NCI-H1048 (cell line): ENCODE measurements around the gene HRAS.

Source experiments
- DNase-seq: peaks from one replicate; lab custom pipeline; 2025; lab: John Stamatoyannopoulos, UW

HRAS gene

DNA sequence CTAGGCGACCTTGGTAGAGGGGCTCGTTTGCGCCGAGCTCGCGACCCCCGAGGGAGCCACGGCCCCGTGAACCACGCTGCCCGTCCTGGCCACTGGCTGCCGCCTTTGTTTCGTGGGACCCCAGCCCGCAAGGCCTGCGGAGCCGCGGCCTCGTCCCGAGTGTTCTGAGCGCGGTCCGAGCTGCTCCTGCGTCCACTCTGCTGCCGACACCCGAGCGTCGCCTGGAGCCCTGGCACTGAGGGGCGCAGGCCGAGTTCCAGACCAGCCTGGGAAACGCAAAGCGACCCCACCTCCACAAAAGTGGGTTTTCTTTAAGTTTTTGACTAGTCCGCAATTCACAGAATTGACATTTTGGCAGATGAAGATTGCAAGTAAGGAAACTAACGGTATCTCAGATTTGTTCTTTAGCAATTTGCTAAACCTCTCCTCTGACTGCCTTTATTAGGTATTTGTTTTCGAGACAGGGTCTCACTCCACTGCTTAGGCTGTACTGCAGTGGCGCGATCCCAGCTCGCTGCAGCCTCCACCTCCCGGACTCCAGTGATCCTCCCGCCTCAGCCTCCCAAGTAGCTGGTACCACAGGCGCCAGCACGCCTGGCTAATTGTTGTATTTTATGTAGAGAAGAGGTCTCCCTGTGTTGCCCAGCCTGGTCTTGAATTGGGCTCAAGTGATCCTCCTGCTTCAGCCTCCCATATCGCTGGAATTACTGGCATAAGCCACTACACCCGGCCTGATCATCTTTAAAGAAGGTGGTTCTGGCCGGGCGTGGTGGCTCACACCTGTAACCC lies 27.5 kb downstream of the HRAS start:
- no peak for DNase-seq

DNA sequence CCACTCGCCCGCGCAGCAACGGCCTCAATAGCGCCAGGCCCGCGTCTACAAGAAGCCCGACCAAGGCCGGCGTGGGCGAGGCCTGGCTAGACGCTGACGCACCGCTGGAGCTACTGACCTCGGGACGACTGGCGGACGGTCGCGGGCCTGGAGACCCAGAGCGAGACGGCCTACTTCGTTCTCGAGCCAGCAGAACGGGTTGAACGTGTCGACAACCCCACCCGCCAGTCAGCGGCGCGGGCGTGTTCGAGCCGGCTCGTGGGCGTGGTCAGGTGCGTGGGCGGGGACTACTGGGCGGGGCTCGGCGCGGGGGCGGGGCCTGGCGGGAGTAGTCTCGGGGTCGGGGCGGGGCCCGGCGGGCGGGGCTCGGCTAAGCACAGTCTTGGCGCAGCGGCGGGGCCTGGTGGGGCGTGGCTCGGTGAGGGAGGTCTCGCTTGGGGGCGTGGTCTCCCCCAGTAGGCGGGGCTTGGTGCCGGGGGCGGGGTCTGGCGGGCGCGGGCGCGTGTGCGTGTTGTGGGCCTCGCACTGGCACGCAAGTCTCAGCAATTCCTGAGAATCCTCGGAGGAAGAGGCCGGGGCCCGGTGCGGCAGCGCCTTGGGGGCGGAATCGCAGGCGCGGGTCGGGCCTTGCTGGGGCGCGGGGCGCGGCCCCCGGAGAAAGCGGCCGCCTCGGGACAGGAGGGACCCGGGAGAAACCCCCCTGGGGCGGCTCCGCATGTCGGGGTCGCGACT lies 28.2 kb downstream of the HRAS start, which contains the start of gene RNH1:
Gene RNH1, minus strand, starts transcription at position 248 of the 732 bp plus-strand sequence. CDS start 5,080 bp downstream, outside the sequence.
- DNase-seq, result peak; percentile 74

DNA sequence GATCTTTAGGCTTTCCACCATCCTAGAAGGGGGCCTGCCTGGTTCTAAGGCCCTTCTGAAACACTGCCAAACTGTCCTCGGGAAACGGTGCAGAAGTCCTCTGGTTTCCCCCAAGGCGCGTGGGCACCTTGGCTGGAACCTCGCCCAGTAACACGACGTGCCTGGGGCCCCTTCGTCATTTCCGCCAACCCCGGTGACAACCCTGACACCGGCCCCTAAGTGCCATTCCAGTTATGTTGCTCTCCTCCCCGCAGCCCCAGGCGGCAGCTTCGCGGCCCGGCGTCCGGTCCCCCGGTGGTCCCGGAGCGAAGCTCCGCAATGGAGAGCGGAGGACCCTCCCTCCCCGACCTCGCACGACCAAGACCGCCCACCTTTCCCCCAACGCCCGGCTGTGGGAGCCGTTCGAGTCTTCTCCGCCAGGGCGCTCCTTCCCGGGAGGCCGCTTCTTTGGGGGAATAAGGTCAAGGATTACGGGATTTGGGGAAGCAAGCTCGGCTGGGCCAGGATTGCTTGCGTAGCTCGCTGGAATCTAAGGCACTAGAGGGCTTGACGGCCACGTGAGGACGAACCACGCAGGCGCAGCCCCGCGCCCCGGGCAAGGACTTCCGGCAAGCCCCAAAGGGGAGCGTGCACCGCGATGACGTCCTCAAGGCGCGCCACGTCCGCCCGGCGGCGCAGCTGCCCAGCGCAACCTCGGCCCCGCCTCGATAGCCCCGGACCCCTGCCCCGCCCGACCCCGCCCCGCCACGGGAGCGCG lies 29.0 kb downstream of the HRAS start:
- DNase-seq, result peak; percentile 96

DNA sequence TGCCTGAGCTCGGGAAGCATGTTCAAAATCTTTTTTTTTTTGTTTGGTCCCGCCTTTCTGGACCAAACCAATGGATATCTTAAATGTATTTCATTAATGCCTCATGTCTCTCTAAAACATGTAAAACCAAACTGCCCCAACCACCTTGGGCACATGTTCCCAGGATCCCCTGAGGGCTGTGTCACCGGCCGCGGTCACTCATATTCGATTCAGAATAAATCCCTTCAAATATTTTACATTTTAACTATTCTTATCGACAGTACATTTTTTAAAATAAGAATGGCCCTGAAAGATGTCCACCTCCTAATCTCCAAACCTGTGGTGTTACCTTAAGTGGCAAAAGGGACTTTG lies 30.4 kb downstream of the HRAS start:
- DNase-seq, result no peak

DNA sequence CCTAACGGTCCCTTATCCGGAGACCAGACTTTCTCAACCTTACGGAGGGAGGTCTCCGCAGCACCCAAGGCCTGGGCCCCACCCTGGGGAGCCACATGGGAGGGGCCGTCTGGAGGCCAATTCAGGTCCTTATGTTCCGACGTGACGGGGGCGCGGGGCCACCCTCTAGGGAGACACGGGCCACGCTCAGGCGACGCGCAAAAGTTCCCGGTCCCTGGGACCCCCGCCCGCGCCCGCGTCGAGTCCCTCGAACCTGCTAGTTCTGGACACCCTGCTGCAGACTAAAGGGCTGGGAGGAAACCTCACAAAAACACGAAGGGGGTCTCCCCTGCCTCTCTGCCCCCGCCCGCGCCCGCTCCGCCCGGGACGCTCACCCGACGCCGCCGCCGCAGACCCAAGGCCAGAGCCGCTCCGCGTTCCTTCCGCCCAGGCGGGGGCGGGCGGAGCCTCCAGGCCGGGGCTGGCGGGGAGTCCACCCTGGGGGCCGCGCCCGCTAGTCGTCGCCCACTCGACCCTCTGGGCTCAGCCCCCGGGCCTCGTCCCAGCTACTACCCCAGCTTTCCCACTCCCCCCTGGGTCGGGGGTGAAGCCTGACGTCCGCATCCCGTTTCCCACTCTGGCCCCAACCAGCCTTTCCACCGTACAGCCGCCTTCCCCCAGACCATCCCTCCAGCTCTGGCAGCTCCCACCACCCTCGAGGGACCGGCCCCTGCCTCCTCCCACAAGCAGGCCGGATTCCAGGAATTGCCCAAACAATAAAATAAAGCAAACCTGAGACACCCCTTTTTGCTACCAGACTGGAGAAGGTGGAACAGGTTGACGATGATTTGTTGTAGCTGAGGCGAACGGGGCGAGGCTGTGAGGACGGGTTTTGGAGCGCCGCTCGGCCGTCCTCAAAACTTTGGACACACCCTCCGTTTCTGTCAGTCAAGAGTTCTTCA lies 31.1 kb downstream of the HRAS start:
- DNase-seq, result no peak

DNA sequence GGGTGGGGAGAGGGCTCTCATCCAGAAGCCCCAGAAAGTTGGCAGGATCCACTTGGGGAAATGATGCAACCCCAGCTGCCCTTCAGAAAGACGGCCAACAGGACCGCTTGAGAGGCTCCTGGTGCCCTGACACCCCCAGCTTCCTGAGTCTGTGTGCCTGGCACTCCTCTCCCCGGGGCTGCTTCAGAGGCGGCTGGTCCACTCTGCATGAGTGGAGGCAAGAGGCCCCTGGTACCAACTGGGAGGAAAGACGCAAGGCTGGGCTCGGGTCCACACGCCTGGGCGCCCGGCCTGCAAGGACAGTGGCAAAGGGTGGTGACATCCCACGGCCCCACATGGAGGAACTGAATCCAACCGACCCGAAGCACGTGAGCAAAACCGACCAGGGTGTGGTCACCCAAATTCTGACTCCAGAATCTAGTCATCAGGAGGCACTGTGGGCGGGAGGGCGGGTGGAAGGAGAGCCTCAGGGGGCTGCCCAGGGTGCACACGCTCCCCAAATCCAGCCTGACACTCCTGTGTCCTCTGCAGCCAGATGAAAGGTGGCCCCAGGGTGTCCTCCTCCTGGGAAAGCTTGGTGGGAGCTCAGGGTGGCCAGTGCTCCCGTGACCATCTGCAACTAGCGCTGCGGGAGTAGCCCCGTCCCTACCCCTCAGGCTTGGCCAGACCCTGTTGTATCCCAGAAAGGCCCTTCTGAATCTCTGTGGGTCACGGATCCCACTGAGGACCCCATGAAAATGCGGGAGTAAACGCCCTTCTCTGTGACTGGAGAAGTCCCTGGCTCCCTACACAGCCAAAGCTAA lies 32.0 kb downstream of the HRAS start:
- no peak for DNase-seq

DNA sequence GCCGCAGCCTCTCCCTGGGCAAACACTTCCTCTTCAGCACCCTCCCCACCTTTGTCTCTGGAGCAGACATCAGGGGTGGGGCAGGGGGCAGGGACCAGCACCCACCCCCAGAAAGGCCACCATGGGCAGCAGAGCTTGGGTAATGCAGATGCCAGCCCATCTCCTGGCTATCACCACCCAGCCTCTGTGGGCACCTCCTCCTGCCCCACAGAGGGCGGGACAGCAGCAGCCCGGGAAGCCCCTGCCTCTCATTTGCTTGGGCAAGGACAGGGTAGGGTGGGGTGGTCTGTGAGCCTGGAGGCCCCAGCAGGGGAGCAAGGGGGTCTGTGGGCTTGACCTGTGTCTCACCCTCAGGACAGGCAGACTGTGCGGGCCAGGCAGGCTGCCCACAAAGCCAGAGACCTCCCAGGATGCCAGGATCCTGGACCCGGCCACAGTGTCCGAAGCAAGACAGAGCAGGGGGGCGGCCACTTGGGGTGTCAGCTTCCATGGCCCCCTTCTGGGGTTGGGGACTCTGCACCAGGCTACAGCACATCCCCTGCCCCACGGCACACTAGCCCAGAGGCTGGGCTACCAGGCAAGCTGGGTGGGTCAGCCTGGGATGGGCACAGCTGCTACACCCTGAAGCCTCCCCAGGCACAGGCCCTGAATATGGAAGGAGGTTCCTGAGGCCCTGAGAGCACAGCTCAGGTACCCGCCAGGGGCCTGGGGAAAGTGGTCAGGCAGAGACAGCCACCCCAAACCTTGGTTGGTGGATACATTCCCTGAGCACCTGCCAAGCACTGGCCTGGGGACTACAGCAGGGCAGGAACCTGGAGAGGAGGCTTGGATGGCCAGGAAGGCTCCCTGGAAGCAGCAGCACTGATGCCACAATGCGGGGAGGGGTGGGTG lies 32.8 kb downstream of the HRAS start:
- DNase-seq, result no peak

DNA sequence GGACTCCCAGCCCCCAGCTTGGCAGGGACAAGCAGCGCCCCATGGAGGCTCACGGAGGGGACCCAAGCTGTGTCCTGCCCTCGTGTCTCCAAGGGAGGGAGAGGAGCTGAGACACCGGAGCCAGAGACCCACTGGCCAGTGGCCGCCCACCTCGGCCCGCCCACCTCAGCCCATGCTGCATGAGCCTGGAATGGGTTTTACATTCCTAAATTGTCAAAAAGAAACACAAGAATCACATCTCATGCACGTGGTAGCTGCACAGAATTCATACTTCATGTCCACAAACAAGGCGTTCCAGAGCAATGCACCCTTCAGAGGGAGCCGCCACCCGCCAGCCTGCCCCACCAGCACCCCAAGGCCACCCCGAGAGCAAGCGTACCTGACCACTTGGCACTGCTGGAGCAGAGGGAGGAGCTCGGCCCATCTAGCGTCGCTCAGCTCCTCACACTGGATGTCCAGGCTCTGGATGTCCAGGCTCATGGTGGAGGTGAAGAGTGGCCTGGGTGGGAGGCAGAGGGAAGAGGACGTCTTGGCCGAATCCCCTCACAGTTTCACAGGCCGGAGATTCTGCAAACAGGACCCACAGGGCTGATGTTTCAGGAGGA lies 33.6 kb downstream of the HRAS start:
- DNase-seq, result no peak

DNA sequence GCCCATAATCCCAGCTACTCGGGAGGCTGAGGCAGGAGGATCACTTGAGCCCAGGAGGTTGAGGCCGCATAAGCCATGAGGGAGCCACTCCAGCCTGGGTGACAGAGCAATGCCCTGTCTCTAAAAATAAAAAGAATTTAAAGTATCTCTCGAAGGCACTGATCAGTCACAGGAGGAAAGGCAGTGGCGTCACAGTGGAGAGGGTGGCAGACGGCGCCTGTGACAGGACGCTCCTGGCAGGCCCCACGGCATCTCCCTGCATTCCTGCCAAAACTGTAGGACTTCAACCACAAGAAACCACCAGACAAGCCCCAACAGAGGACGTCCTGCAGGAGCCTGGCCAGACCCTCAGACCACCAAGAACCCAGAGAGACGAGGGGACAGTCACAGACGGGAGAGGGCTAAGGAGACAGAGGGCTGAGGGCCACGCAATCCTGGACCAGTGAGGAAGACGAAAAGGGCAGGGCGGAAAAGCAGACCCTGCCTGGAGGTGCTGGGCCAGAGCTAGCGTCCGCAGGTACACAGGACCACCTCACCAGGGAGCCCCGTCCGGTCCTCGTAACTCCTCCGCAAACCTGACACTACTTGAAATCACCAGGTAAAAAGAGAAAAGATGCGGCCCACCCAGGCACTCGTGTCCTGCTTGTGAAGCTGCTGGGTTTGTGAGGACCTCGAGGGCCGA lies 34.2 kb downstream of the HRAS start:
- no peak for DNase-seq

DNA sequence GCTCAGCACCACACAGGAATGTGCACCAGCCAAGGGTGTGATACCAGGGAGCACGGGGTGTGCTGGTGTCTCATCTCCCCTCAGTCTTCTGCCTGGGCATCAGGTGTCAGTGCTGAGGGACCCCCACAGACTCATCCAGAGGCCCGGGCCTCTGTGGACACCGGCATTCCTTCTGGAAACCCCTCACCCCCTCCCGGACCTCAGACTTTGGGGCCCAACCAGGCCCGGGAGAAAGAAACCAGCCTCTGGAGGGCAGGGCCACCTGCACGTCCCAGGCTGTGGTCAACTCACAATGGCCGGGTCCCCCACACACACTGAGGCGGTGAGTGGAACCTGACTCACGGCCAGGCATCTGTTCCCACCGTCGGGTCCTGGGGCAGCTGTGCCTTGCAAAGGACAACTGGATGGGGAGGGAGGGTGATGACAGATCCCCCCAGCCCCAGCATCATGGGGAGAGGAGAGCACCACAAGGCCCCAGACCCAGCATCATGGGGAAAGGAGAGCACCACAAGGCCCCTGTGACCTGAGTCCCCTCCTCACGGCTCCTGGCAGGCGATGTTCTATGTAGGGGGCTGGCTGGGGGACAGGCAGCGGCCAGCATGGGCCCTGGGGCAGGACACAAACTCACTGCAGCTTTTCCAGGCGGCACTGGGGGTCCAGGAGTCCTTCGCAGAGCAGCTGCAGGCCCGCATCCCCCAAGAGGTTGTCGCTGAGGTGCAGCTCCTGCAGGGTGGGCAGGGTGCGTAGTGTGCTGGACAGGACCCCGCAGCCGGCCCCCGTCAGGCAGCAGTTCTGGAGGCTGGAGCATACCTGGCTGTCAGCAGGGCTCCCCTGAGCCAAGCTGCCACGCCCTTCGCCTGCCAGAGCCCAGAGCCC lies 35.9 kb downstream of the HRAS start:
- DNase-seq, result no peak

DNA sequence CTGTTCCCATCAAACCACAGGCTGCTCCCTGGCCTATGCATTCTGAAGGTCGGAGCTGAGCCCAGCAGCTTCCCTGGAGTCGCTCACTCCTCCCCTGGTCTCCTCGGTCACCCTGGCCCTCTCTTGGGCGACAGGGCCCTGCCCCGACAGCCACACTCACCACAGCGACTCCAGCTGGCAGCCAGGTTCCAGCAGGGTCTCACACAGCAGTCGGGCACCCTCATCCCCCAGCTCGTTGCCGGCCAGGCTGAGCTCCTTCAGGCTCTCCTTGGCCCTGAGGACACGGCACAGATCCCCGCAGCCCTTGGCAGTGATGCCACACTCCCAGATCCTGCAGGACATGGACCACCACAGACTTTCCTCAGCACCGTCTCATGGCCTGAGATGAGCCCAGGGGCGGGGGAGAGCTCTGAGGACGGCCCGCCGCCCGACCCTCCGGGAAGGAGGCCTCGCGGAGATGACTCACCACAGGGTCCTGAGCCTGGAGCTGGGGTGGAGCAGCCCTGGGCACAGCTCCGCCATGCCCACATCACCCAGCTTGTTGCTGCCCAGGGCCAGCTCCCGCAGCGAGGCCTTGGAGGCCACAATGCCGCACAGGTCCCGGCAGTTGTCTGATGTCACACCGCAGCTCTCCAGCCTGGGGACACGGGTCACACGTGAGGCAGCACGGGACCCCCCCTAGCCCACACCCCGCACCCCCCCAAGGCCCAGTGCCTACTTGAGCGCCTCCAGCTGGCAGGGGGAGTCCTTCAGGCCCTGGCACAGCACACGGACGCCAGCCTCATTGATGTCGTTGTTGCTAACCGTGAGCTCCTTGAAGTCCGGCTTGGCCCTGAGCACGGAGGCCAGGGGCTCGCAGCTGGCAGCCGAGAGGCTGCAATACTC lies 36.8 kb downstream of the HRAS start:
- no peak for DNase-seq

DNA sequence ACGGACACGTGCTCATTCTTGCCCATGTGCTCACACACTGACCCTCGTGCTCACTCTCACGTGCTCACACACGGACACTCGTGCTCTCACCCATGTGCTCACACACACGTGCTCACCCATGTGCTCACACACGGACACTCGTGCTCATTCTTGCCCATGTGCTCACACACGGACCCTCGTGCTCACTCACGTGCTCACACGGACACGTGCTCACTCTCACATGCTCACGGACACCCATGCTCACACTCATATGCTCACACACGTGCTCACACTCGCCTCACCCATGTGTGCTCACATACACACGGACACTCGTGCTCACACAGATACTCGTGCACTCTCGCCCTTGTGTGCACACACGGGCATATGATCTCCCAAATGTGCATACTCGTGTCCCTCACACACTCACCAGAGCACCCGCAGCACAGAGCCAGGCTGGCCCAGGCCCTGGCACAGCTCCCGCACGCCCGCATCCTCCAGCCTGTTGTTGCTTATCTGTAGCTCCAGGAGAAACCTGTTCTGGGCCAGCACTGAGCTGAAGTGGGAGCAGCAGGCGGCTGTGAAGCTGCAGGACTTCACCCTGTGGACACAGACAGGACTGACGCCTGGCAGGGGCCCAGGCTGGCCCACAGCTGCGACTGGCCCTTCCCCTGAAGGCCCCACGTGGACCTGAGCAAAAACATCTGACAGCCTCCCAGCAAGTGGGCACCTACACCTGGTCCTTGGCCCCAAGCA lies 37.6 kb downstream of the HRAS start:
- no peak for DNase-seq

DNA sequence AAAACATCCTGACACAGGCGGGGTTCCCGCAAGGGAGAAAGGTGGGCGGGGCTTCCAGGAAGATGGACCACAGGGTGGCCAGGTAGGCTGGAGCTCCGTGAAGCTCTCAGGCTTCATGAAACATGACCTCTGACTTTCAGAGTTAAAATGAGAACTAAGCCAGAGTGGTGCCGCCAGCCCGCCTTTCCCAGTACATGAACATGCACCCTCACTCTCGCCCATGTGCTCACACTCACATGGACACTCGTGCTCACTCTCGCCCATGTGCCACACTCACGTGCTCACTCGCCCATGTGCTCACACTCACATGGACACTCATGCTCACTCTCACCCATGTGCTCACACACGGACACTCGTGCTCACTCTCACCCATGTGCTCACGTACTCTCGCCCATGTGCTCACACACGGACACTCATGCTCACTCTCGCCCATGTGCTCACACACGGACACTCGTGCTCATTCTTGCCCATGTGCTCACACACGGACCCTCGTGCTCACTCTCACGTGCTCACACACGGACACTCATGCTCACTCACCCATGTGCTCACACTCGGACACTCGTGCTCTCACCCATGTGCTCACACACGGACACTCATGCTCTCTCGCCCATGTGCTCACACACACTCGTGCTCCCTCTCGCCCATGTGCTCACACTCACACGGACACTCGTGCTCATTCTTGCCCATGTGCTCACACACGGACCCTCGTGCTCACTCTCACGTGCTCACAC lies 38.4 kb downstream of the HRAS start:
- DNase-seq, result no peak

DNA sequence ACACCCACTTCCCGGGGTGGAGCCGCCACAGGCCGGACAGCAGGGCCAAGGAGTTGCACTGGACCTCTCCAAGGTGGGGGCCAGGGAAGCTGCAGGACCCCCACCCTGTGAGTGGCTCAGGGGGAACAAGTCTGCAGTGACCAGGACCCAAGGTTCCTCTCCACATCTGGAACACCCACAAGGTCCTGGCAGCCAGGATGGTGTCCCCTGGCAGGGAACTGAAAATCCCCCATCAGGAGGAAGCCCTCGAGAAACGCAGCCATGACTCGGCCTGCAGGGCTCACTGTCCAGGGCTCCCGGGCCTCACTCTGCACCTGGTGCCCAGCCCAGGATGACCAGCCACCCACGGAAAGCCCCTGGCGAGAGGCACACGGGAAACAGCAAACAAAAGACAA lies 39.8 kb downstream of the HRAS start:
- no peak for DNase-seq

DNA sequence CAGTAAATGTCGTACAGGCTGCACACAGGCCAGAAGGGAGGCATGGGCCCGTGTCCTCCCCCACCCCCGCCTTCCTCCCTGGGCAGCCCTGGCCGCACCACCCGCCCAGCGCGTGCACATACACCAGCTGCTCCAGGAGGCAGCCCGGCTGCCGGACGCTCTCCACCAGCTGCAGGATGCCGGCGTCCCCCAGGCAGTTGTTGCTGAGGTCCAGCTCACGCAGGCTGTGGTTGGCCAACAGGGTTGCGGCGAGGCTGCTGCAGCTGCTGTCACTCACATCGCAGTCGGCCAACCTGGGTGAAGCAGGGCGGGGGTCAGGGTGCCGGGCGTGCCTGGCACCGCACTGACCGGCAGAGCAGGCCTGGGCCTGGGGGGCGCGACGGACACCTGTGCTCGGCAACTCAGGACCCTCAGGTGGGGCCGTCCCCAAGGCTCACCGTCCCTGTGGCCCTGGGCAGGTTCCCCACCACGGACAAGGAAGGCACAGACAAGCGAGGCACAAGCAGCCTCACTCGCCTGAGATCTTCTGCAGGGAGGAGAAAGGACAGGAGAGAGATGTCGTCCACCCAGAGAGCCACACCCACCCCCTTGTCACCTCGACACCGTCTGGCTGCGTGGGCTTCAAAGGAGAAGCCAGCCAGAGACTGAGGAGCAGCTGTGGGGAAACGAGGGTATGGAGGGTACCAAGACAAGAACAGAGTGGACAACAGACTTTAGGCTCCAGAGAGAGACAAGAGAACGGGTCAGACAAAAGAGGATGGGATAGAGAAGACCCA lies 40.4 kb downstream of the HRAS start:
- no peak for DNase-seq
